ENCODE measurements around the gene CCDC3. TPM values are rescaled to one million over a fixed set of nuclear protein-coding genes. Genes with fewer than 3 reads are reported as not detected.

Gene CCDC3
- total and polyA plus RNA-seq, 4 donors = 46.5 to 166 (median 84.6) TPM

DNA sequence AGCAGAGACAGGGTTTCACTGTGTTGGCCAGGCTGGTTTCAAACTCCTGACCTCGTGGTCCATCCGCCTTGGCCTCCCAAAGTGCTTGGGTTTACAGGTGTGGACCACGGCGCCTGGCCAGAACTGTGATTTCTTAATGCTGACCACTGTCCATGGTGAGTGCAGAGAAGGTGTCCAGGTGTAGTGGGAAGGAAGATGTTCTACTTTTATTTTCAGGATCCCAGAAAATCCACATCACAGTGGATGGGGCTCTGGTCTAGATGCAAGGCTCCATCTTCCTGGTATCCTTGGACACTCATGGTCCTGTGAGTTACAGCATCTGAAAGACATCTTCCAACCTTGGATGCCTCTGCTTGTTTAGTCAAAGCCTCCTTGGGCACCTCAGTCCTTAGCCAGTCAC, 92.7 kb downstream of the CCDC3 start:
- ATAC-seq (ENCODE audit: low FRiP score) (no peak), DNase-seq (peak in 1 of 2 donors; percentile 54)
- Histone ChIP-seq H3K27me3 (ENCODE audit: control insufficient read depth in 1 of 2, insufficient read depth in 2 of 2, low read length in 1 of 2) (no peaks in the 10 kb centered on the region), H3K4me1 (ENCODE audit: control insufficient read depth in 1 of 2, insufficient read depth in 2 of 2, low read length in 2 of 2) (no peaks in the 10 kb centered on the region), H3K27ac (ENCODE audit: low read depth in 1 of 2, low read length in 2 of 2) (no peak overlapping the region), H3K4me3 (ENCODE audit: low read length in 2 of 2) (no peak overlapping the region), H3K36me3 (ENCODE audit: control insufficient read depth in 1 of 2, insufficient read depth in 2 of 2, low read length in 1 of 2) (no peaks in the 10 kb centered on the region), H3K9me3 (ENCODE audit: control insufficient read depth, low read length) (no peaks in the 10 kb centered on the region)
- 95 to 96% methylated on average over 4 of the region's 4 CpGs for WGBS, 2 donors
- intact Hi-C loops (cut with DNase I) = loop anchor here (5.0 to 10.0 kb wide), 4 partner anchors 56 to 184 kb away; partner anchors contain the start of gene CCDC3 (in 2 of the 2)

DNA sequence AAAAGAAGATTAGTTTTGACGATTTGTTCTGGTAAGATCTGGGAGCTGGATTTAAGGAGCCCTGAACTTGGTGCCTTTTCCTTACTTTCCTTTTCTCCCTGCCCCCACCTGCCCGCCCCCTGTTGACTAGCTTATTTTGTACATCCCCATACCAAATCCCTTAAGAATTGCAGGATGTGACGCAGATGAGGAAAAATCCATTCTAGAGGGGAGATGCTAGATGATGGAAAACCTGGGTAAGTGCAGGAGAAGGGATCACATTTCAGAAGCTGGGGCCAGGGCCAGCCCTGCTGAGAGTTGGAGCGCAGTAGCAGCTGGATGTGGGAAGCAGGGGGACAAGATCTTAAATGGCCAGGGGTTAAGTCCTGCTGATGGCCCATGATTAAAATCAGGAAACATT, 93.9 kb downstream of the CCDC3 start:
- Histone ChIP-seq H3K27me3 (ENCODE audit: control insufficient read depth in 1 of 2, insufficient read depth in 2 of 2, low read length in 1 of 2) (no peaks in the 10 kb centered on the region), H3K27ac (ENCODE audit: low read depth in 1 of 2, low read length in 2 of 2) (no peak overlapping the region), H3K36me3 (ENCODE audit: control insufficient read depth in 1 of 2, insufficient read depth in 2 of 2, low read length in 1 of 2) (no peaks in the 10 kb centered on the region), H3K4me1 (ENCODE audit: control insufficient read depth in 1 of 2, insufficient read depth in 2 of 2, low read length in 2 of 2) (no peaks in the 10 kb centered on the region), H3K9me3 (ENCODE audit: control insufficient read depth, low read length) (no peaks in the 10 kb centered on the region), H3K4me3 (ENCODE audit: low read length in 2 of 2) (no peak overlapping the region)
- intact Hi-C loops (cut with DNase I) = loop anchor here (5.0 to 10.0 kb wide), 4 partner anchors 57 to 183 kb away; partner anchors contain the start of gene CCDC3 (in 2 of the 2)
- WGBS, 2 donors = 87 to 88% methylated on average over 4 of the region's 4 CpGs
- DNase-seq (peak in 1 of 2 donors; percentile 62), ATAC-seq (ENCODE audit: low FRiP score) (no peak)

DNA sequence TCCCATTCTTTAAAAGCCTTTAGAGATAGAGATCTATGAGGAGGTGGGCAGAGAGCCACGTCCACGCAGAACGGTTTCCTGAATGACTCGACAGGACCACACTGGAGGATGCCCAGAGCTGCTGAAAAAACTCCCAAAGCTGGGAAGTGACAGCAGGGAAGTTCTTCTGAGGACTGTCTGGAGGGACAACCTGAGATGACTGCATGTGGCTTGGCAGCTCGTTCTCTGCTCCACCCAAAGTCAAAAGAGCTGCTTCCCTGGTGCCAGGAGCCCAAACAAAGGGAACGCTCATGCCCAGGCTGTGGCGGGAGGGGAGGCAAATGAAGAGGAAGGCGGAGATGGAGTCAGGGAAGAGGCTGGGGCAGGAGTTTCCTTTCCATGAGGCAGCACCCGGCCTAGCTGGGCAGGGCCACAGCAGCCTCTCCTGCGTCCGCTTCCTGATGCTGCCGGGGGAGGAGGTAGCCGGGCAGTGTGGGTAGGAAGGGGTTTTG, 95.4 kb downstream of the CCDC3 start:
- no peak overlapping the region for H3K4me3 ChIP-seq (ENCODE audit: low read length in 2 of 2)
- no peaks in the 10 kb centered on the region for H3K4me1 ChIP-seq (ENCODE audit: control insufficient read depth in 1 of 2, insufficient read depth in 2 of 2, low read length in 2 of 2)
- peak; percentile 75 to 84 for DNase-seq
- intact Hi-C loops (cut with DNase I) = loop anchor here (5.0 to 10.0 kb wide), 4 partner anchors 59 to 181 kb away; partner anchors contain the start of gene CCDC3 (in 2 of the 2)
- peak overlapping the region; percentile 12 to 49 for H3K27ac ChIP-seq (ENCODE audit: low read depth in 1 of 2, low read length in 2 of 2)
- no peaks in the 10 kb centered on the region for H3K36me3 ChIP-seq (ENCODE audit: control insufficient read depth in 1 of 2, insufficient read depth in 2 of 2, low read length in 1 of 2)
- 24 to 26% methylated on average over 13 of the region's 13 CpGs for WGBS, 2 donors
- H3K9me3 ChIP-seq (ENCODE audit: control insufficient read depth, low read length) = no peaks in the 10 kb centered on the region
- no peaks in the 10 kb centered on the region for H3K27me3 ChIP-seq (ENCODE audit: control insufficient read depth in 1 of 2, insufficient read depth in 2 of 2, low read length in 1 of 2)
- ATAC-seq (ENCODE audit: low FRiP score) = peak; percentile 60

DNA sequence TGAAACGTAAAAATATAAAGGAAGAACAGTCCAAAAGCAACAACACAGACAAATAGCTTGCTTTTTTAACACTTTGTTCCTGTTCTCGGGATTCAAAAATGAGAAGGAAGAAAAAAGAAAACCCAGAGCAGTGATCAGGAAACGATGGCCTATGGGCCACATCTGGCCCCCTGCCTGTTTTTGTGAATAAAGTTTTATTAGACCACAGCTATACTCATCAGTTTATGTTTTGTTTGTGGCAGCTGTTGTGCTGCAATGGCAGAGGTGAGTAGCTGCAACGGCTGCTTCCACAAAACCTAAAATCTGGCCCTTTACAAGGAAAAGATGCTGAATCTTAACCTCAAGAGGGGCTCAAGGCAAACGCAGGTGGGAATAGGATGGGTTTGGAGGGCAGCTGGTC, 96.4 kb downstream of the CCDC3 start:
- intact Hi-C loops (cut with DNase I) = loop anchor here (5.0 to 10.0 kb wide), 4 partner anchors 60 to 182 kb away; partner anchors contain the start of gene CCDC3 (in 2 of the 2)
- no peak for ATAC-seq (ENCODE audit: low FRiP score)
- Histone ChIP-seq H3K4me3 (ENCODE audit: low read length in 2 of 2) (no peak overlapping the region), H3K4me1 (ENCODE audit: control insufficient read depth in 1 of 2, insufficient read depth in 2 of 2, low read length in 2 of 2) (no peaks in the 10 kb centered on the region), H3K9me3 (ENCODE audit: control insufficient read depth, low read length) (no peaks in the 10 kb centered on the region), H3K27me3 (ENCODE audit: control insufficient read depth in 1 of 2, insufficient read depth in 2 of 2, low read length in 1 of 2) (no peaks in the 10 kb centered on the region), H3K36me3 (ENCODE audit: control insufficient read depth in 1 of 2, insufficient read depth in 2 of 2, low read length in 1 of 2) (no peaks in the 10 kb centered on the region), H3K27ac (ENCODE audit: low read depth in 1 of 2, low read length in 2 of 2) (peak overlapping the region in 1 of 2 donors; percentile 49)
- DNase-seq = no peak
- 43 to 46% methylated on average over 5 of the region's 5 CpGs for WGBS, 2 donors

DNA sequence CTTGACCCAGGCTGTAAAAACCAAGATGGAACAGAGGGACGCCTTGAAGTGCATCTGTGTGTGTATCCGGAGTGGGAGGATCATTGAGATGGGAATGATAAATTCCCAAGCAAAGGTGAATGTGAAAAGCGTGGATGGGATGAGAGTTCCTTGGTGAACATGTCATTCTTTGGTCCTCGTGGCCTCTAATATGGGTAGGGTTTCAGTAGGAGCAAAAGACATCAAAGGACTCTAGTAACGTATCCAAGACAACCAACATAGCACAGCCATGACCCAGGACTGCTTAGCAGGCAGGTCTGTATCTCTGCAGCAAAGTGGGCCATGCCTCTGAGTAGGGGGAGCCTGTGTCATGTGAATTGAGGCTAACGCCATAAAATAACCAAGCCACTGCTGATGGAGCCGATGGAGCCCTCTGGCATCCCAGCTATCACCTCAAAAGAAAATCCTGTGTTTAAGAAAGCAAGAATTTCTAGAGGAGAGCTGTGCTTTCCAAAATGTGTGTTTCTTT, 98.6 kb downstream of the CCDC3 start:
- H3K36me3 ChIP-seq (ENCODE audit: control insufficient read depth in 1 of 2, insufficient read depth in 2 of 2, low read length in 1 of 2) = no peaks in the 10 kb centered on the region
- intact Hi-C loops (cut with DNase I) = loop anchor here (5.0 to 10.0 kb wide), 4 partner anchors 62 to 181 kb away; no protein-coding TSS in a partner anchor
- peak overlapping the region in 1 of 2 donors; percentile 39 for H3K27ac ChIP-seq (ENCODE audit: low read depth in 1 of 2, low read length in 2 of 2)
- H3K27me3 ChIP-seq (ENCODE audit: control insufficient read depth in 1 of 2, insufficient read depth in 2 of 2, low read length in 1 of 2) = no peaks in the 10 kb centered on the region
- no peak for DNase-seq
- no peaks in the 10 kb centered on the region for H3K4me1 ChIP-seq (ENCODE audit: control insufficient read depth in 1 of 2, insufficient read depth in 2 of 2, low read length in 2 of 2)
- ATAC-seq (ENCODE audit: low FRiP score) = no peak
- no peaks in the 10 kb centered on the region for H3K9me3 ChIP-seq (ENCODE audit: control insufficient read depth, low read length)
- no peak overlapping the region for H3K4me3 ChIP-seq (ENCODE audit: low read length in 2 of 2)
- 35 to 37% methylated on average over 7 of the region's 7 CpGs for WGBS, 2 donors

DNA sequence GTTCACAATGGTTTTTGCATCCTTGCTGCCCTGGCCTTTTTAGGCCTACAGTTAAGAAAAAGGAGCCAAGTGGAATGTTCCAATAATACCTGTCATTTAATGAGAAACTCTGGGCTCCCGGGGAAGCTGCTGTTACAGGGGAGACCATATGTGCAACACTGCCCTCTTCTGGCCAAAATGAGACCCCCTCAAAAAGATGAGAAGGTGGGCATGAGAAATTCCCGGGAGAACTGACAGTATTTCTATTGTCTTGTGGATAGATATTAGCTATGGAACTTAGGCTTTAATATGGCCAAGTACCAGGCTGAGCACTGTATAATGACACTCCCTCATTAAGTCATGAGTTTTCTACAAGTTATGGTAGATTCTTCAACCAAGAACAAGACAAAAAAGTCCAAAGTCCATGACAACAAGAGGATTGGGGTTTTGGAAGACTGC, 99.4 kb downstream of the CCDC3 start:
- Histone ChIP-seq H3K9me3 (ENCODE audit: control insufficient read depth, low read length) (no peaks in the 10 kb centered on the region), H3K36me3 (ENCODE audit: control insufficient read depth in 1 of 2, insufficient read depth in 2 of 2, low read length in 1 of 2) (no peaks in the 10 kb centered on the region), H3K4me3 (ENCODE audit: low read length in 2 of 2) (no peak overlapping the region), H3K4me1 (ENCODE audit: control insufficient read depth in 1 of 2, insufficient read depth in 2 of 2, low read length in 2 of 2) (no peaks in the 10 kb centered on the region), H3K27ac (ENCODE audit: low read depth in 1 of 2, low read length in 2 of 2) (no peak overlapping the region), H3K27me3 (ENCODE audit: control insufficient read depth in 1 of 2, insufficient read depth in 2 of 2, low read length in 1 of 2) (no peaks in the 10 kb centered on the region)
- intact Hi-C loops (cut with DNase I) = loop anchor here (5.0 to 10.0 kb wide), 4 partner anchors 63 to 180 kb away; no protein-coding TSS in a partner anchor
- ATAC-seq (ENCODE audit: low FRiP score) (no peak), DNase-seq (no peak)
- WGBS, 2 donors = 30 to 33% methylated on average over 2 of the region's 2 CpGs

DNA sequence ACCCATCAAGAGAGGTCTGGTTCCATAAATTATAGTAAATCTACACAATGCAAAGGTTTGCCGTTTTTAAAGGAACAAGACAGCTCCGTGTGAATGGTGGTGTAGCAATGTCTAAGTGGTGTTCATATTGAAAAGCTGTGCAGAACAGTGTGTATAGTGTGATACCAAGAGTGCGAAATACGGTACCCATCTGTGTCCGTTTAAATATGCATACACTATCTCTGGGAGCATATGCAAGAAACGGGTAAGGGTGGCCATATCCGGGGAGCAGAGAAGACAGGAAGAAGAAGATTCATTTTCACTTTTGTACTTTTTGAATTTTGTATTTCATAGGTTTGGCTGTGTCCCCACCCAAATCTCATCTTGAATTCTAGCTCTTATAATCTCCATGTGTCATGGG, 102.0 kb downstream of the CCDC3 start:
- no peaks in the 10 kb centered on the region for H3K4me1 ChIP-seq (ENCODE audit: control insufficient read depth in 1 of 2, insufficient read depth in 2 of 2, low read length in 2 of 2)
- 91 to 93% methylated on average over 7 of the region's 7 CpGs for WGBS, 2 donors

DNA sequence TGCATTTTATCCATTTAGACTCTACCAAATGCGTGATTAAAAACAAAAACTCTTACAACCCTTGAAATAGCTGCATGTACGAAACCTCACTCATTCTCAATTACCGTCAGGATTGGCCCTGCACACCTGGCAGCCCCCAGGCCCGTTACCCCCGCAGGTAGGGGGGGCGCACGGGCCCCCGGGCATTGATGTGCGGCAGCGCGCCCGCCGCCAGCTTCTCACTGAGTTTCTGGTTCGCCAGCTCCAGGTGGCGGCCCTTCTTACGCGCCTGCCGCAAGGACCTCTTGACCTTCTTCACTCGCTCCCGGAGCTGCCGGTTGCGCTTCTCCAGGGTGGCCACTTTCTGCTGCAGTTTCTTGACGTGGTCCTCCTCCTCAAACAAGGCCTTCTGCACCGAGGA, 103.2 kb downstream of the CCDC3 start:
- Histone ChIP-seq H3K4me3 (ENCODE audit: low read length in 2 of 2) (no peak overlapping the region), H3K27me3 (ENCODE audit: control insufficient read depth in 1 of 2, insufficient read depth in 2 of 2, low read length in 1 of 2) (no peaks in the 10 kb centered on the region), H3K27ac (ENCODE audit: low read depth in 1 of 2, low read length in 2 of 2) (no peak overlapping the region), H3K4me1 (ENCODE audit: control insufficient read depth in 1 of 2, insufficient read depth in 2 of 2, low read length in 2 of 2) (no peaks in the 10 kb centered on the region), H3K9me3 (ENCODE audit: control insufficient read depth, low read length) (no peaks in the 10 kb centered on the region), H3K36me3 (ENCODE audit: control insufficient read depth in 1 of 2, insufficient read depth in 2 of 2, low read length in 1 of 2) (no peaks in the 10 kb centered on the region)
- no peak for ATAC-seq (ENCODE audit: low FRiP score)
- no peak for DNase-seq
- 94% methylated on average over 23 to 24 of the region's 24 CpGs for WGBS, 2 donors
- intact Hi-C loops (cut with DNase I) = no loop called here

More for the DNA sequence above, 102.0 kb downstream of the CCDC3 start:
- no peaks in the 10 kb centered on the region for H3K27me3 ChIP-seq (ENCODE audit: control insufficient read depth in 1 of 2, insufficient read depth in 2 of 2, low read length in 1 of 2)
- intact Hi-C loops (cut with DNase I) = no loop called here
- no peak overlapping the region for H3K27ac ChIP-seq (ENCODE audit: low read depth in 1 of 2, low read length in 2 of 2)
- H3K9me3 ChIP-seq (ENCODE audit: control insufficient read depth, low read length) = no peaks in the 10 kb centered on the region
- no peaks in the 10 kb centered on the region for H3K36me3 ChIP-seq (ENCODE audit: control insufficient read depth in 1 of 2, insufficient read depth in 2 of 2, low read length in 1 of 2)
- DNase-seq (no peak), ATAC-seq (ENCODE audit: low FRiP score) (no peak)
- no peak overlapping the region for H3K4me3 ChIP-seq (ENCODE audit: low read length in 2 of 2)

DNA sequence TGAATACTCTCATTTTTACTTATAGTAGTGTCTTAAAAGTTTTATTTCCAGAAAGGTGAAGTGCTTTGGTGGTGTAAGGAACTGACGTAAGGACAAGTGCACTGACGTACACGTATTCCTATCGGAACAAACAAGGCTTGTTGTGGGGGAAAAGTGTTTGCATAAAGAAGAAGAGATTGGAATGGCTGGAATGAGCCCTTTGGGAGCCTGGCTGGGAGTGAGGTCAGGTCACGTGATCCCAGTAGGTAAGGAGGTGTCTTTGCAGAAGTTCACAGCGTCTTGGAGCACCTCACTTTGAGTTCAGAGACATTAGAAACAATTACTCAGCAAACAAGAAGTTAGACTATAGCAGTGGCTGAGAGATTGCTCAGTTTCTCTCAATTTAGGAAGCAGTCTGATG, 104.2 kb downstream of the CCDC3 start:
- intact Hi-C loops (cut with DNase I) = no loop called here

More for the DNA sequence above, 104.2 kb downstream of the CCDC3 start:
- no peaks in the 10 kb centered on the region for H3K27me3 ChIP-seq (ENCODE audit: control insufficient read depth in 1 of 2, insufficient read depth in 2 of 2, low read length in 1 of 2)
- no peak overlapping the region for H3K4me3 ChIP-seq (ENCODE audit: low read length in 2 of 2)
- ATAC-seq (ENCODE audit: low FRiP score) = no peak
- no peaks in the 10 kb centered on the region for H3K4me1 ChIP-seq (ENCODE audit: control insufficient read depth in 1 of 2, insufficient read depth in 2 of 2, low read length in 2 of 2)
- no peaks in the 10 kb centered on the region for H3K36me3 ChIP-seq (ENCODE audit: control insufficient read depth in 1 of 2, insufficient read depth in 2 of 2, low read length in 1 of 2)
- no peak overlapping the region for H3K27ac ChIP-seq (ENCODE audit: low read depth in 1 of 2, low read length in 2 of 2)
- DNase-seq = no peak
- 94% methylated on average over 6 of the region's 6 CpGs for WGBS, 2 donors
- H3K9me3 ChIP-seq (ENCODE audit: control insufficient read depth, low read length) = no peaks in the 10 kb centered on the region
